GM04503 (cell line): ENCODE results near the gene TNFAIP8L3.
A peak's percentile ranks its signal among the peaks of the same experiment; 100 is the strongest.

Source experiments
- DNase-seq: peaks from one replicate; pipeline ENCODE4 v3.0.0-alpha.2; 2012; ENCODE audit warnings: low read depth

The TNFAIP8L3 gene

GRCh38 chr15:51117270-51117669, 22.6 kb upstream of the TNFAIP8L3 start:
- DNase-seq = no peak

- DNase-seq = no peak
Observed at GRCh38 chr15:51114437-51115119, 19.9 kb upstream of the TNFAIP8L3 start.

GRCh38 chr15:51112078-51112477, 17.4 kb upstream of the TNFAIP8L3 start:
- DNase-seq = no peak

- DNase-seq = no peak
Observed at GRCh38 chr15:51111061-51111460, 16.4 kb upstream of the TNFAIP8L3 start.

GRCh38 chr15:51110171-51110570, 15.5 kb upstream of the TNFAIP8L3 start:
- no peak for DNase-seq

GRCh38 chr15:51108933-51109550, 14.3 kb upstream of the TNFAIP8L3 start:
- peak; percentile 73 for DNase-seq

- DNase-seq = no peak
Observed at GRCh38 chr15:51107612-51108011, 12.9 kb upstream of the TNFAIP8L3 start.

GRCh38 chr15:51106481-51106880, 11.8 kb upstream of the TNFAIP8L3 start:
- DNase-seq = no peak

- no peak for DNase-seq
Observed at GRCh38 chr15:51105430-51106016, 10.8 kb upstream of the TNFAIP8L3 start.

GRCh38 chr15:51104512-51104911, 9.8 kb upstream of the TNFAIP8L3 start:
- DNase-seq = peak; percentile 54

- peak; percentile 49 for DNase-seq
Observed at GRCh38 chr15:51103330-51103729, 8.6 kb upstream of the TNFAIP8L3 start.

GRCh38 chr15:51100785-51101489, 6.2 kb upstream of the TNFAIP8L3 start:
- no peak for DNase-seq

- no peak for DNase-seq
Observed at GRCh38 chr15:51099185-51099584, 4.5 kb upstream of the TNFAIP8L3 start.

GRCh38 chr15:51098331-51098619, 3.6 kb upstream of the TNFAIP8L3 start:
- no peak for DNase-seq

GRCh38 chr15:51097553-51098330, 3.0 kb upstream of the TNFAIP8L3 start:
- no peak for DNase-seq

GRCh38 chr15:51096976-51097375, 2.3 kb upstream of the TNFAIP8L3 start:
- no peak for DNase-seq

- no peak for DNase-seq
Observed at GRCh38 chr15:51095681-51096331, 1.1 kb upstream of the TNFAIP8L3 start.

- no peak for DNase-seq
Observed at GRCh38 chr15:51093839-51094605, 684 bp downstream of the TNFAIP8L3 start.

GRCh38 chr15:51093488-51093838, 1.2 kb downstream of the TNFAIP8L3 start:
- no peak for DNase-seq

GRCh38 chr15:51092480-51093040, 2.1 kb downstream of the TNFAIP8L3 start:
- DNase-seq = no peak

- no peak for DNase-seq
Observed at GRCh38 chr15:51090753-51091152, 4.0 kb downstream of the TNFAIP8L3 start.
